CD4-positive, alpha-beta memory T cell (primary cell): ENCODE data around the gene FOXP1. TPM values are rescaled to one million over a fixed set of nuclear protein-coding genes. Genes with fewer than 3 reads are reported as not detected.
A peak's percentile ranks its signal among the peaks of the same experiment; 100 is the strongest.

ENCODE experiments used
- CTCF ChIA-PET: fragments of 350-600 bp; sonication (Branson Sonifier 250); formaldehyde crosslinking; loops from one replicate; lab custom pipeline; 2021; ENCODE audit warnings: inconsistent platforms; ENCODE audit not compliant: partially characterized antibody; lab: Charles Lee
- POLR2A ChIA-PET: fragments of 350-600 bp; sonication (Branson Sonifier 250); formaldehyde crosslinking; loops from one replicate; lab custom pipeline; 2021; ENCODE audit not compliant: partially characterized antibody; lab: Charles Lee
- DNase-seq, 5 donors: peaks; one replicate each; pipeline versions ENCODE4 v3.0.0 to v3.0.0-alpha.2; 2020 to 2022; ENCODE audit warnings: mixed read lengths in 1 of 5
- H3K27ac ChIP-seq: one replicate; pipeline ENCODE4 v1.7.0; 2013; ENCODE audit warnings: low read depth, low read length
- H3K27me3 ChIP-seq: 2 replicates; pipeline ENCODE4 v1.7.0; 2013; ENCODE audit warnings: mild to moderate bottlenecking, low read length, moderate library complexity; ENCODE audit not compliant: insufficient read depth
- H3K36me3 ChIP-seq: 2 replicates; pipeline ENCODE4 v1.7.0; 2013; ENCODE audit warnings: mild to moderate bottlenecking, low read length, moderate library complexity; ENCODE audit not compliant: insufficient read depth
- H3K4me1 ChIP-seq: 2 replicates; pipeline ENCODE4 v1.7.0; 2013; ENCODE audit warnings: mild to moderate bottlenecking, low read length, moderate library complexity; ENCODE audit not compliant: insufficient read depth
- H3K4me3 ChIP-seq, 2 donors: one replicate each; pipeline ENCODE4 v1.7.0; 2013; ENCODE audit warnings: low read length in 2 of 2, mild to moderate bottlenecking in 1 of 2
- H3K9me3 ChIP-seq, 2 donors: one replicate each; pipeline ENCODE4 v1.7.0; 2013; ENCODE audit warnings: low read length in 2 of 2, control low read depth in 1 of 2; ENCODE audit not compliant: control insufficient read depth in 1 of 2
- H3K27ac Mint-ChIP-seq, 7 donors: one replicate each; pipeline ENCODE4 v1.8.0; 2020 to 2021; ENCODE audit warnings: mixed read lengths in 7 of 7, mild to moderate bottlenecking in 6 of 7, inconsistent platforms in 3 of 7, moderate library complexity in 3 of 7
- H3K27me3 Mint-ChIP-seq, 2 donors: one replicate each; pipeline ENCODE4 v1.8.0; 2020 to 2021; ENCODE audit warnings: mixed read lengths in 2 of 2
- H3K36me3 Mint-ChIP-seq, 2 donors: one replicate each; pipeline ENCODE4 v1.8.0; 2020 to 2021; ENCODE audit warnings: mixed read lengths in 2 of 2, inconsistent platforms in 1 of 2, mild to moderate bottlenecking in 1 of 2
- H3K4me1 Mint-ChIP-seq, 4 donors: one replicate each; pipeline ENCODE4 v1.8.0; 2020 to 2021; ENCODE audit warnings: mixed read lengths in 4 of 4, mild to moderate bottlenecking in 1 of 4
- H3K4me3 Mint-ChIP-seq, 8 donors: one replicate each; pipeline ENCODE4 v1.8.0; 2020 to 2021; ENCODE audit warnings: mixed read lengths in 8 of 8, mild to moderate bottlenecking in 7 of 8, moderate library complexity in 6 of 8, inconsistent platforms in 3 of 8
- H3K9me3 Mint-ChIP-seq, 8 donors: one replicate each; pipeline ENCODE4 v1.8.0; 2020 to 2021; ENCODE audit warnings: mixed read lengths in 8 of 8, mild to moderate bottlenecking in 5 of 8, inconsistent platforms in 3 of 8, moderate library complexity in 1 of 8
- intact Hi-C: fragments of 100-400 bp; cut with micrococcal nuclease; formaldehyde crosslinking; loops from one replicate; pipeline ENCODE4 v1.15.1; 2023
- polyA plus RNA-seq, 2 donors: library from polyadenylated mRNA; unstranded; fragments of 300-500 nt; fragmentation: Illumina TruSeq; gene quantifications; one replicate each; pipeline ENCODE4 v1.2.3, GENCODE V29; 2021
- total RNA-seq, 2 experiments: library from RNA; stranded (reverse); gene quantifications; one replicate each; pipeline ENCODE4 v1.2.3, GENCODE V29; 2021

The FOXP1 gene
- total and polyA plus RNA-seq, 4 experiments from 2014 or later = 189 to 348 (median 279) TPM

GRCh38 chr3:71277341-71277740 is 306.2 kb downstream of the FOXP1 start:
- ChIA-PET POLR2A (no interaction called here), CTCF (interaction anchor here (0.7 kb wide), 1 partner anchor 25 kb away, joined by 3 read pairs; no protein-coding TSS in a partner anchor)
- DNase-seq = no peak
- H3K27ac Mint-ChIP-seq = peak overlapping the region in 1 of 7 donors; percentile 38
- no peak overlapping the region for H3K4me3 Mint-ChIP-seq
- peaks cover 3 to 21% of the 10 kb centered on the region in 2 donors for H3K36me3 Mint-ChIP-seq
- Histone ChIP-seq H3K36me3 (no peaks in the 10 kb centered on the region), H3K27me3 (no peaks in the 10 kb centered on the region), H3K4me1 (peaks cover 3% of the 10 kb centered on the region), H3K4me3 (no peak overlapping the region), H3K9me3 (no peaks in the 10 kb centered on the region), H3K27ac (no peak overlapping the region)
- H3K27me3 Mint-ChIP-seq = no peaks in the 10 kb centered on the region
- no peaks in the 10 kb centered on the region for H3K9me3 Mint-ChIP-seq
- intact Hi-C loops = no loop called here
- H3K4me1 Mint-ChIP-seq = peaks cover 17 to 38% (median 28%) of the 10 kb centered on the region in 4 donors

- intact Hi-C loops = no loop called here
- ChIA-PET CTCF (interaction anchor here (0.7 kb wide), 2 partner anchors 26 to 133 kb away, joined by 3 read pairs; no protein-coding TSS in a partner anchor), POLR2A (no interaction called here)
- H3K9me3 ChIP-seq = no peaks in the 10 kb centered on the region
- DNase-seq = no peak
- Mint-ChIP-seq H3K4me3 (no peak overlapping the region), H3K36me3 (peaks cover 4 to 24% of the 10 kb centered on the region in 2 donors), H3K27ac (no peak overlapping the region), H3K27me3 (no peaks in the 10 kb centered on the region), H3K4me1 (peaks cover 21 to 40% (median 33%) of the 10 kb centered on the region in 4 donors), H3K9me3 (no peaks in the 10 kb centered on the region)
- H3K4me3 ChIP-seq = no peak overlapping the region
- H3K4me1 ChIP-seq = peaks cover 3% of the 10 kb centered on the region
- H3K27ac ChIP-seq = no peak overlapping the region
- no peaks in the 10 kb centered on the region for H3K27me3 ChIP-seq
- no peaks in the 10 kb centered on the region for H3K36me3 ChIP-seq
Measured at GRCh38 chr3:71276531-71276930, 307.0 kb downstream of the FOXP1 start.

GRCh38 chr3:71273453-71273852 is 310.1 kb downstream of the FOXP1 start:
- Mint-ChIP-seq H3K27ac (peak overlapping the region in 2 of 7 donors; percentile 39 to 64), H3K4me1 (peaks cover 31 to 60% (median 45%) of the 10 kb centered on the region in 4 donors)

GRCh38 chr3:71271596-71271995 is 311.9 kb downstream of the FOXP1 start:
- peak overlapping the region in 1 of 7 donors; percentile 39 for H3K27ac Mint-ChIP-seq
- H3K4me3 ChIP-seq = no peak overlapping the region
- no peaks in the 10 kb centered on the region for H3K9me3 Mint-ChIP-seq
- H3K4me3 Mint-ChIP-seq = no peak overlapping the region
- intact Hi-C loops = no loop called here
- H3K36me3 Mint-ChIP-seq = peaks cover 11 to 24% of the 10 kb centered on the region in 2 donors
- H3K27me3 Mint-ChIP-seq = no peaks in the 10 kb centered on the region
- POLR2A ChIA-PET = no interaction called here
- H3K9me3 ChIP-seq = no peaks in the 10 kb centered on the region
- no peak for DNase-seq
- H3K4me1 Mint-ChIP-seq = peaks cover 32 to 68% (median 50%) of the 10 kb centered on the region in 4 donors
- H3K36me3 ChIP-seq = no peaks in the 10 kb centered on the region
- H3K27me3 ChIP-seq = no peaks in the 10 kb centered on the region
- H3K4me1 ChIP-seq = no peaks in the 10 kb centered on the region
- CTCF ChIA-PET = no interaction called here
- no peak overlapping the region for H3K27ac ChIP-seq

More at GRCh38 chr3:71273453-71273852, 310.1 kb downstream of the FOXP1 start:
- Histone ChIP-seq H3K36me3 (no peaks in the 10 kb centered on the region), H3K4me1 (no peaks in the 10 kb centered on the region), H3K27ac (no peak overlapping the region), H3K4me3 (no peak overlapping the region), H3K27me3 (no peaks in the 10 kb centered on the region), H3K9me3 (no peaks in the 10 kb centered on the region)
- intact Hi-C loops = no loop called here
- no peaks in the 10 kb centered on the region for H3K27me3 Mint-ChIP-seq
- POLR2A ChIA-PET = no interaction called here
- H3K36me3 Mint-ChIP-seq = peaks cover 7 to 20% of the 10 kb centered on the region in 2 donors
- DNase-seq = no peak
- no peaks in the 10 kb centered on the region for H3K9me3 Mint-ChIP-seq
- CTCF ChIA-PET = no interaction called here
- peak overlapping the region in 1 of 8 donors; percentile 49 for H3K4me3 Mint-ChIP-seq

DNA sequence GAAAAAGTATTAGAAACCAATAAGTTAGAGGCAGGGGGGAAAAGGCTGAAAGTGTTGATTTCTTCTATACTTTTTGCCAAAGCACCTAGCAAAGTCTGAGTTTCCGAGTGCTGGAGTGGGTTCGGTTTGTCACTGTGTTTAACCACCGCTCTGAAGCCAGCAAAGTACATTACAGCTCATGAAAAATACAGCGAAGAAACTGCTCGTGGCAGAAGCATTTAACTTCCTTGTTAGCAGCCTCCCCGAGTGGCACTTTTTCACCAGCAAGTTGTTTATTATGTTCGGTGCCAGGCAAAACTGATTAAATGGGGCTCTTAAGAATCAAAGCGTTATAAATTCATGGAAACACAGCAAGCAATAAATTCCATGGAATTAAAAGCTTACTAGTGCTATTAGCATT is 313.6 kb downstream of the FOXP1 start:
- Histone ChIP-seq H3K9me3 (no peaks in the 10 kb centered on the region), H3K27ac (no peak overlapping the region), H3K36me3 (peaks cover 3% of the 10 kb centered on the region), H3K4me1 (peaks cover 9% of the 10 kb centered on the region), H3K4me3 (no peak overlapping the region), H3K27me3 (no peaks in the 10 kb centered on the region)
- DNase-seq = no peak
- intact Hi-C loops = no loop called here
- Mint-ChIP-seq H3K4me3 (no peak overlapping the region), H3K27me3 (no peaks in the 10 kb centered on the region), H3K9me3 (no peaks in the 10 kb centered on the region), H3K27ac (peak overlapping the region in 2 of 7 donors; percentile 13 to 40), H3K4me1 (peaks cover 40 to 68% (median 52%) of the 10 kb centered on the region in 4 donors), H3K36me3 (peaks cover 18 to 33% of the 10 kb centered on the region in 2 donors)
- ChIA-PET POLR2A (no interaction called here), CTCF (no interaction called here)

GRCh38 chr3:71268462-71268999 is 315.0 kb downstream of the FOXP1 start:
- intact Hi-C loops = no loop called here
- Mint-ChIP-seq H3K36me3 (peaks cover 27% of the 10 kb centered on the region in 2 donors), H3K27ac (peak overlapping the region in 2 of 7 donors; percentile 15 to 36), H3K4me3 (no peak overlapping the region), H3K9me3 (no peaks in the 10 kb centered on the region), H3K4me1 (peaks cover 43 to 65% (median 55%) of the 10 kb centered on the region in 4 donors), H3K27me3 (no peaks in the 10 kb centered on the region)
- Histone ChIP-seq H3K27me3 (no peaks in the 10 kb centered on the region), H3K4me1 (peaks cover 11% of the 10 kb centered on the region), H3K4me3 (no peak overlapping the region), H3K36me3 (peaks cover 3% of the 10 kb centered on the region), H3K9me3 (no peaks in the 10 kb centered on the region), H3K27ac (no peak overlapping the region)
- ChIA-PET POLR2A (no interaction called here), CTCF (interaction anchor here (0.7 kb wide), 1 partner anchor 78 kb away, joined by 3 read pairs; no protein-coding TSS in a partner anchor)
- no peak for DNase-seq

DNA sequence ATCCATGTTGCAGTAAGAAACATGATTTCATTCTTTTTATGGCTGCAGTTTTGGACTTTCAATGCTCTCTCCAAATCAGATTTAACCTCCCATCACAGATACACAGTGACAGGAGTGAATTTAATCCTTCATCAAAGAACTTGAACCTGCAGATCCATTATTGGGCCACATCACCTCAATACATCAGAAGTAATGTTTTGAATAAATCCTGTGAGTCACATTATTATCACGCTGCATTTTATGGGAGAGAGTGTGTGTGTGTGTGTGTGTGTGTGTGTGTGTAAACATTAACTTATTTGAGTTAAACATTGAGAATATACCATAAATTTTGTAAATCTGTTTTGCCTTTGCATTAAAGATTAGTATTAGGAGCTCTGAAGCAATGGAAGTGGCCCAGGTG is 316.7 kb downstream of the FOXP1 start:
- H3K9me3 Mint-ChIP-seq = no peaks in the 10 kb centered on the region
- POLR2A ChIA-PET = no interaction called here
- Histone ChIP-seq H3K27ac (no peak overlapping the region), H3K9me3 (no peaks in the 10 kb centered on the region), H3K27me3 (no peaks in the 10 kb centered on the region), H3K36me3 (peaks cover 3% of the 10 kb centered on the region), H3K4me3 (no peak overlapping the region), H3K4me1 (peaks cover 18% of the 10 kb centered on the region)
- H3K27ac Mint-ChIP-seq = no peak overlapping the region
- no peaks in the 10 kb centered on the region for H3K27me3 Mint-ChIP-seq
- CTCF ChIA-PET = no interaction called here
- peaks cover 47 to 69% (median 55%) of the 10 kb centered on the region in 4 donors for H3K4me1 Mint-ChIP-seq
- no peak for DNase-seq
- no peak overlapping the region for H3K4me3 Mint-ChIP-seq
- peaks cover 21 to 32% of the 10 kb centered on the region in 2 donors for H3K36me3 Mint-ChIP-seq
- intact Hi-C loops = no loop called here
